Gastroesophageal sphincter (tissue), 4 donors: ENCODE data around the gene DHRSX. TPM values are rescaled to one million over a fixed set of nuclear protein-coding genes. Genes with fewer than 3 reads are reported as not detected.

Experiments
- ATAC-seq: fragments of 150-250 bp; one replicate; pipeline ENCODE4 v1.9.1; 2016; ENCODE audit warnings: mild to moderate bottlenecking, moderate library complexity
- H3K27ac ChIP-seq, 4 donors: fragments of 200-600 bp; sonication (generic) in 3 of 4; 1 replicate in 3 of 4; 2 replicates in 1 of 4; pipeline ENCODE4 v1.5.1; 2016 to 2019
- H3K27me3 ChIP-seq: fragments of 200-600 bp; sonication (generic); one replicate; pipeline ENCODE4 v1.5.1; 2019
- H3K36me3 ChIP-seq, 2 donors: fragments of 200-600 bp; sonication (generic); one replicate each; pipeline ENCODE4 v1.5.1; 2019; ENCODE audit warnings: control low read depth in 1 of 2
- H3K4me1 ChIP-seq, 3 donors: fragments of 200-600 bp; sonication (generic); 1 replicate in 2 of 3; 2 replicates in 1 of 3; pipeline ENCODE4 v1.5.1; 2016 to 2019; ENCODE audit warnings: control low read depth in 2 of 3
- H3K4me3 ChIP-seq, 2 donors: fragments of 200-600 bp; sonication (generic); one replicate each; pipeline ENCODE4 v1.5.1; 2019; ENCODE audit warnings: mild to moderate bottlenecking in 1 of 2, moderate library complexity in 1 of 2
- H3K9me3 ChIP-seq, 3 donors: fragments of 200-600 bp; sonication (generic); one replicate each; pipeline ENCODE4 v1.5.1; 2017 to 2019; ENCODE audit warnings: control low read depth in 2 of 3
- EP300 ChIP-seq: sonication (generic); formaldehyde crosslinking; IDR thresholded peaks from one replicate; pipeline ENCODE4 v1.6.1; 2017; ENCODE audit warnings: antibody characterized with exemption, mild to moderate bottlenecking
- POLR2A ChIP-seq, 2 donors: fragments of 450-650 bp; IDR thresholded peaks; one replicate each; pipeline ENCODE4 v1.6.1; 2017; ENCODE audit warnings: antibody characterized with exemption in 2 of 2, mild to moderate bottlenecking in 2 of 2, moderate library complexity in 1 of 2
- POLR2AphosphoS5 ChIP-seq: sonication (generic); formaldehyde crosslinking; IDR thresholded peaks from one replicate; pipeline ENCODE4 v1.6.1; 2017; ENCODE audit warnings: antibody characterized with exemption
- WGBS, 2 donors: methylation state at CpG; one replicate each; pipeline ENCODE4 v1.1.5; 2018; ENCODE audit warnings: low coverage in 1 of 2; 5-methylcytosine and 5-hydroxymethylcytosine counted together
- total RNA-seq, 4 donors: library from RNA; depleted of rRNA; stranded (reverse); fragments of >200 nt; gene quantifications; one replicate each; pipeline ENCODE4 v1.1.0, GENCODE V29; 2016
- TF ChIP-seq, protein P1 (sequence below), 4 experiments: fragments of 200-600 bp in 2 of 4; fragments of 450-650 bp in 2 of 4; sonication (generic) in 1 of 4; IDR thresholded peaks; one replicate each; pipeline ENCODE4 v1.5.1; 2017 to 2019; ENCODE audit warnings: antibody characterized with exemption in 4 of 4, mild to moderate bottlenecking in 2 of 4, moderate library complexity in 2 of 4

Gene DHRSX
- total RNA-seq, 4 donors from 2014 or later, result 16.8 to 26.3 (median 21.1) TPM

DNA sequence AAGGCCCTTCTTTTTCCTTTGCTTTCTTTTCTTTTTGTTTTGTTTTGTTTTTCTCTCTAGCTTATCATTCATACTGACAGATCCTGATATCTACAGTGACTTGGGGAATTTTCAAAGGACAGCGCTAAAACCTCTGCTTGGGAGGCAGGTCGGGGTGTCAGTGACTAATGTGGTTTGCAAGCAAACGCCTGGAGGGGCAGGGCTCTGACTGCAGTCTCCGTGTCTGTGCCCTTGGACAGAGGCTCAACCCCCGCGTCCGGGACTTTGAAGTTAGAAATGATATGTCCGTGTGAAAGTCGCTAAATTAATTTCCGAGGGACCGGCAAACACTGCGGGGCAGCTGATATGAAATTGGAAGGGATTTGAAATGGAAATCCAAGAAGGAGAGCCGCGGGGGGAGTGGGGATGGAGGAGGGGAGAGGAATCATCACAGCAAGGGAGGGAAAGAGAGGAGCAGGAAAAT is 312.4 kb downstream of the DHRSX start:
- peaks cover 0 to 14% (median 0%) of the 10 kb centered on the region in 3 donors for H3K9me3 ChIP-seq
- no peak overlapping the region for H3K4me3 ChIP-seq
- ATAC-seq, result no peak
- TF ChIP-seq POLR2AphosphoS5, result no peak
- TF ChIP-seq, protein P1, sequence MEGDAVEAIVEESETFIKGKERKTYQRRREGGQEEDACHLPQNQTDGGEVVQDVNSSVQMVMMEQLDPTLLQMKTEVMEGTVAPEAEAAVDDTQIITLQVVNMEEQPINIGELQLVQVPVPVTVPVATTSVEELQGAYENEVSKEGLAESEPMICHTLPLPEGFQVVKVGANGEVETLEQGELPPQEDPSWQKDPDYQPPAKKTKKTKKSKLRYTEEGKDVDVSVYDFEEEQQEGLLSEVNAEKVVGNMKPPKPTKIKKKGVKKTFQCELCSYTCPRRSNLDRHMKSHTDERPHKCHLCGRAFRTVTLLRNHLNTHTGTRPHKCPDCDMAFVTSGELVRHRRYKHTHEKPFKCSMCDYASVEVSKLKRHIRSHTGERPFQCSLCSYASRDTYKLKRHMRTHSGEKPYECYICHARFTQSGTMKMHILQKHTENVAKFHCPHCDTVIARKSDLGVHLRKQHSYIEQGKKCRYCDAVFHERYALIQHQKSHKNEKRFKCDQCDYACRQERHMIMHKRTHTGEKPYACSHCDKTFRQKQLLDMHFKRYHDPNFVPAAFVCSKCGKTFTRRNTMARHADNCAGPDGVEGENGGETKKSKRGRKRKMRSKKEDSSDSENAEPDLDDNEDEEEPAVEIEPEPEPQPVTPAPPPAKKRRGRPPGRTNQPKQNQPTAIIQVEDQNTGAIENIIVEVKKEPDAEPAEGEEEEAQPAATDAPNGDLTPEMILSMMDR (IDR thresholded peaks at IDR 0.05), result no peak
- no peak for TF ChIP-seq POLR2A (IDR thresholded peaks at IDR 0.05)
- TF ChIP-seq EP300, result no peak
- no peaks in the 10 kb centered on the region for H3K36me3 ChIP-seq
- H3K27ac ChIP-seq, result no peak overlapping the region
- WGBS, 2 donors, result 8% methylated on average over 14 of the region's 14 CpGs; no CpG with 5 or more reads in 1 of the 2 donors
- H3K4me1 ChIP-seq, result no peaks in the 10 kb centered on the region
- H3K27me3 ChIP-seq, result no peaks in the 10 kb centered on the region

DNA sequence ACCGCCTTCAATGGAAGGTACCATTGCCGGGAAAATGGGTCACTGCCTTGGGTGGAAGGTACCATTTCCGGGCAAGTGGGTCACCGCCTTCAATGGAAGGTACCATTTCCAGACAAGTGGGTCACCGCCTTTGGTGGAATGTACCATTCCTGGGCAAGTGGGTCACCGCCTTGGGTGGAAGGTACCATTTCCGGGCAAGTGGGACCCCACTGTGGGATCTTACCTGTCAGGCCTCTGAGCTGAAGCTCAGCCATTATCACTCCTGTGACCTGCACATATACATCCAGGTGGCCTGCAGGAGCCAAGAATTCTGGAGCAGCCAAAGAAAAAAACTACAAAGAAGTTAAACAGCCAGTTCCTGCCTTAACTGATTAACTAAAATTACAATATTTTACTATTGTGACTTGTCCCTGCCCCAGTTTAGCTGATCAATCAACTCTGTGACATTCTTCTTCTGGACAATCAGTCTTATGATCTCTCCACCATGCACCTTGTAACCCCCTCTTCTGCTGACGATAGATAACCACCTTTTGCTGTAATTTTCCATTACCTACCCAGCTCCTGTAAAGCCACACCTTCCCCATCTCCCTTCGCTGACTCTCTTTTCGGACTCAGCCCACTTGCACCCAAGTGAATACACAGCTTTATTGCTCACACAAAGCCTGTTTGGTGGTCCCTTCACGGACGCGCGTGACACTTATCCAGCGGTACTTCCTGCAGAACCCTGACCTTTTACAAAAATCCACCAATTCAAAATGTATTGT is 313.2 kb downstream of the DHRSX start:
- no peaks in the 10 kb centered on the region for H3K36me3 ChIP-seq
- H3K27ac ChIP-seq, result no peak overlapping the region
- ATAC-seq, result no peak
- no peaks in the 10 kb centered on the region for H3K4me1 ChIP-seq
- 76 to 96% methylated on average over 5 to 8 of the region's 15 CpGs for WGBS, 2 donors
- H3K27me3 ChIP-seq, result no peaks in the 10 kb centered on the region
- H3K4me3 ChIP-seq, result no peak overlapping the region
- TF ChIP-seq POLR2A (IDR thresholded peaks at IDR 0.05) (no peak), POLR2AphosphoS5 (no peak), EP300 (no peak)
- TF ChIP-seq, protein P1 (IDR thresholded peaks at IDR 0.05), result no peak
- peaks cover 0 to 14% (median 0%) of the 10 kb centered on the region in 3 donors for H3K9me3 ChIP-seq

DNA sequence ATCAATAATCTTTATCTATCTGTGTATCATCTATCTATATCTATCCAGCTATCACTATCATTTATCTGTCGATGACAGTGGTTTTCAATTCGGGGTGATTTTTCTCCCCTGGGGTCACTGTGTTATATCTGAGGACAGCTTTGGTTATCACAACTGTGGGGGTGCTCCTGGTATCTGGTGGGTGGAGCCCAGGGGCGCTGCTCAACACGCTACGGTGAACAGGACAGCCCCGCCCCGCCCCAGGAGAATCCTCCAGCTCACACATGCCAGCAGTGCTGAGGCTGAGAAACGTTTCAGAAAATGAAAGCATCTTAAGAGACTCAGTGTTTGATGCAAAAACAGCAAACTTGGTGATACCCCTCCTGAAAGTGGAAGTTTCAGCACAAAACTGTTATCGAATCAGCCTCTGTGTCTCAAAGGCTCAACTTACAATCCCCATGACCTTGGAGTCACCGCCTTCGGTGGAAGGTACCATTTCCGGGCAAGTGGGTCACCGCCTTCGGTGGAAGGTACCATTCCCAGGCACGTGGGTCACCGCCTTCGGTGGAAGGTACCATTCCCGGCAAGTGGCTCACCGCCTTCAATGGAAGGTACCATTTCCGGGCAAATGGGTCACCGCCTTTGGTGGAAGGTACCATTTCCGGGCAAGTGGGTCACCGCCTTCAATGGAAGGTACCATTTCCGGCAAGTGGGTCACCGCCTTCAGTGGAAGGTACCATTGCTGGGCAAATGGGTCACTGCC is 315.3 kb downstream of the DHRSX start:
- WGBS, 2 donors, result 88 to 100% methylated on average over 1 to 7 of the region's 25 CpGs
- ATAC-seq, result no peak
- peaks cover 0 to 14% (median 0%) of the 10 kb centered on the region in 3 donors for H3K9me3 ChIP-seq
- no peak overlapping the region for H3K27ac ChIP-seq
- H3K4me3 ChIP-seq, result no peak overlapping the region
- H3K36me3 ChIP-seq, result no peaks in the 10 kb centered on the region
- no peaks in the 10 kb centered on the region for H3K4me1 ChIP-seq
- TF ChIP-seq POLR2A (IDR thresholded peaks at IDR 0.05) (no peak), POLR2AphosphoS5 (no peak), EP300 (no peak)
- TF ChIP-seq, protein P1 (IDR thresholded peaks at IDR 0.05), result no peak
- no peaks in the 10 kb centered on the region for H3K27me3 ChIP-seq

DNA sequence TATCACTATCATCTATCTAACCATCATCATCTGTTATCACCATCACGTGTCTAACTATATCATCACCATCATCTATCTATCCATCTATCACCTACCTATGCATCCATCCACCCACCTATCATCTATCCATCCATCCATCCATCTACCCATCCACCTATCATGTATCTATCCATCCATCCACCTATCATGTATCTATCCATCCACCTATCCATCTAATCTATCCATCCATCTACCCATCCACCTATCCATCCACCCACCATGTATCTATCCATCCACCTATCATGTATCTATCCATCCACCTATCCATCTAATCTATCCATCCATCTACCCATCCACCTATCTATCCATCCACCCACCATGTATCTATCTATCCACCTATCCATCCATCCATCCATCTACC is 316.7 kb downstream of the DHRSX start:
- H3K27ac ChIP-seq, result no peak overlapping the region
- WGBS, 2 donors, result 79 to 91% methylated on average over 1 of the region's 1 CpG

More for the DNA sequence above, 316.7 kb downstream of the DHRSX start:
- TF ChIP-seq POLR2AphosphoS5 (no peak), POLR2A (IDR thresholded peaks at IDR 0.05) (no peak), EP300 (no peak)
- TF ChIP-seq, protein P1 (IDR thresholded peaks at IDR 0.05), result no peak
- H3K36me3 ChIP-seq, result no peaks in the 10 kb centered on the region
- ATAC-seq, result no peak
- H3K4me1 ChIP-seq, result no peaks in the 10 kb centered on the region
- no peaks in the 10 kb centered on the region for H3K27me3 ChIP-seq
- peaks cover 0 to 14% (median 0%) of the 10 kb centered on the region in 3 donors for H3K9me3 ChIP-seq
- H3K4me3 ChIP-seq, result no peak overlapping the region
